Astrocyte of the cerebellum (primary cell): ENCODE data around the gene ANKRA2.

Experiments
- DNase-seq: peaks from one replicate; pipeline ENCODE4 v3.0.0-alpha.2; 2011; ENCODE audit warnings: low read depth
- H3K4me3 ChIP-seq: 2 replicates; pipeline ENCODE4 v1.5.1; 2011; ENCODE audit warnings: mild to moderate bottlenecking, low read depth, low read length, moderate library complexity
- CTCF ChIP-seq: IDR thresholded peaks from 2 replicates; pipeline ENCODE4 v1.5.1; 2012; ENCODE audit warnings: low read length, low read depth, moderate library complexity, mild to moderate bottlenecking; ENCODE audit errors: missing control alignments
- in situ Hi-C: cut with HindIII; loops from 2 replicates; pipeline ENCODE4 v1.10.0; 2017; ENCODE audit warnings: low sequenced_read_pairs

Gene ANKRA2

GRCh38 chr5:73587923-73588322 lies 22.5 kb upstream of the ANKRA2 start:
- H3K4me3 ChIP-seq, result no peak overlapping the region
- no peak for DNase-seq
- in situ Hi-C loops, result loop anchor here (25.0 kb wide), 1 partner anchor 1074 kb away; no protein-coding TSS in a partner anchor
- TF ChIP-seq CTCF, result no peak

GRCh38 chr5:73582285-73583145 lies 17.1 kb upstream of the ANKRA2 start:
- H3K4me3 ChIP-seq, result no peak overlapping the region
- in situ Hi-C loops, result loop anchor here (25.0 kb wide), 1 partner anchor 1080 kb away; no protein-coding TSS in a partner anchor
- no peak for TF ChIP-seq CTCF
- no peak for DNase-seq

- DNase-seq, result no peak
- in situ Hi-C loops, result no loop called here
- TF ChIP-seq CTCF, result no peak
- H3K4me3 ChIP-seq, result peak overlapping the region; percentile 88
These were observed 619 bp upstream of the ANKRA2 start for GRCh38 chr5:73565969-73566547.

- DNase-seq, result no peak
- in situ Hi-C loops, result no loop called here
- H3K4me3 ChIP-seq, result peak overlapping the region; percentile 88
- no peak for TF ChIP-seq CTCF
These were observed 764 bp downstream of the ANKRA2 start for GRCh38 chr5:73564675-73565074.

- peak overlapping the region; percentile 88 for H3K4me3 ChIP-seq
- in situ Hi-C loops, result no loop called here
- TF ChIP-seq CTCF, result no peak
- no peak for DNase-seq
These were observed 1.4 kb downstream of the ANKRA2 start for GRCh38 chr5:73564018-73564417.

- in situ Hi-C loops, result no loop called here
- no peak for TF ChIP-seq CTCF
- no peak overlapping the region for H3K4me3 ChIP-seq
- no peak for DNase-seq
These were observed 6.5 kb downstream of the ANKRA2 start for GRCh38 chr5:73558950-73559349.
